Measurements from ENCODE around the gene MAGEC3.

DNA sequence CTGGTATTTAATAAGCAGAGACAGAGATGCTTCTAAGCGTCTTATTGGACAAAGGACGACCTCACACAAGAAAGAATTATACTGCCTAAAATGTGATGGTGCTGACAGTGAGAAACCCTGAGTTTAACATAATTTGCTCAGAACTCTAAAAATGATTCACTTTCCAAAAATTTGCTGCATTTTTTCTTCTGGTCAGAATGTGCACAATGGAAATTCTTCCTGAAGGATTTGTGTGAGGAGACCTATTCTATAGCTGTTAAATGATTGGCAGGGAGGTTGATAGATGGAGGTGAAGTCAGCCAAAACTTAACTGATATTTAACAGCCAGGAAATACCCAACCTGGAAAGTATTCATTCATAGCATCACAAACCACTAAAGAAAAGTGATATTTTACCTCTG is 1.7 kb downstream of the MAGEC3 start:
- TF ChIP-seq POLR2A (IDR thresholded peaks at IDR 0.05): no peak
- TF ChIP-seq, protein P1, sequence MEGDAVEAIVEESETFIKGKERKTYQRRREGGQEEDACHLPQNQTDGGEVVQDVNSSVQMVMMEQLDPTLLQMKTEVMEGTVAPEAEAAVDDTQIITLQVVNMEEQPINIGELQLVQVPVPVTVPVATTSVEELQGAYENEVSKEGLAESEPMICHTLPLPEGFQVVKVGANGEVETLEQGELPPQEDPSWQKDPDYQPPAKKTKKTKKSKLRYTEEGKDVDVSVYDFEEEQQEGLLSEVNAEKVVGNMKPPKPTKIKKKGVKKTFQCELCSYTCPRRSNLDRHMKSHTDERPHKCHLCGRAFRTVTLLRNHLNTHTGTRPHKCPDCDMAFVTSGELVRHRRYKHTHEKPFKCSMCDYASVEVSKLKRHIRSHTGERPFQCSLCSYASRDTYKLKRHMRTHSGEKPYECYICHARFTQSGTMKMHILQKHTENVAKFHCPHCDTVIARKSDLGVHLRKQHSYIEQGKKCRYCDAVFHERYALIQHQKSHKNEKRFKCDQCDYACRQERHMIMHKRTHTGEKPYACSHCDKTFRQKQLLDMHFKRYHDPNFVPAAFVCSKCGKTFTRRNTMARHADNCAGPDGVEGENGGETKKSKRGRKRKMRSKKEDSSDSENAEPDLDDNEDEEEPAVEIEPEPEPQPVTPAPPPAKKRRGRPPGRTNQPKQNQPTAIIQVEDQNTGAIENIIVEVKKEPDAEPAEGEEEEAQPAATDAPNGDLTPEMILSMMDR (IDR thresholded peaks at IDR 0.05): no peak
